GM12892 (cell line): ENCODE measurements around the gene ZBTB20.

Experiments
- DNase-seq: peaks from one replicate; pipeline ENCODE4 v3.0.0; 2011; ENCODE audit not compliant: insufficient read length
- FAIRE-seq: peaks from 2 replicates; lab custom pipeline; 2011; peaks lifted over from hg19 to GRCh38; lab: Jason Lieb, UNC
- POLR2A ChIP-seq: IDR thresholded peaks from 2 replicates; pipeline ENCODE4 v1.6.1; 2011; ENCODE audit warnings: low read depth, low read length, control low read depth
- POLR2AphosphoS5 ChIP-seq: IDR thresholded peaks from 2 replicates; pipeline ENCODE4 v1.6.1; 2011; ENCODE audit warnings: low read depth, low read length, control low read depth
- TAF1 ChIP-seq: IDR thresholded peaks from 2 replicates; pipeline ENCODE4 v1.6.1; 2011; ENCODE audit warnings: low read depth, mild to moderate bottlenecking, control low read depth, low read length, borderline replicate concordance

Gene ZBTB20

DNA sequence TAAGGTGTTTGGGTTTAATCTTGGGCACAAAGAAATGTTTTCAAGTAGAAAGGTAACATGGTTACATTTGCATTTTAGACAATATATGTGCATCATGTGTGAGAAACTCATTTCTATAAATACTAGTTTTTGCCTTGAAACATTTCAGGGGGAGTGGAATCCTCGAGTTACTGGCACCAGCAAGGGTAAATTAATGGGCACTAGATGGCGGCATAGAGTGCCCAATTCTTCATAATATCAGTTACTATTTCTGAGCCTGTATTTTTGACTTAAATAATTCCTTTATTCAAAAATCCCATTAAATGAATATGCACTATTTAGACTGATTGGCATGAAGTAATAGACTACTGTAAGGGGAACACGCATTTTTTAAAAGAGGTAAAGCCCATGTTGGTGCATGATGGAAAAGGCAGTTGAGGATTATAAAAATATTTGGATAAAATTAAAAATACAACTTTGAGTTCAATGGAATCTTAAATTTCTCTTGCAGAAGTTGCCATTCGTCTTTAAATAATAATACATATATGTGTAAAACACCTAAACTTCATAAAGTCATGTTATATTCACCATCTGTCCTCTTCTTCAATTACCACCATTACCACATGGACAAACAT lies 106.3 kb downstream of the ZBTB20 start:
- no peak for DNase-seq
- FAIRE-seq = peak; percentile 64
- no peak for TF ChIP-seq TAF1
- no peak for TF ChIP-seq POLR2AphosphoS5
- TF ChIP-seq POLR2A = no peak

DNA sequence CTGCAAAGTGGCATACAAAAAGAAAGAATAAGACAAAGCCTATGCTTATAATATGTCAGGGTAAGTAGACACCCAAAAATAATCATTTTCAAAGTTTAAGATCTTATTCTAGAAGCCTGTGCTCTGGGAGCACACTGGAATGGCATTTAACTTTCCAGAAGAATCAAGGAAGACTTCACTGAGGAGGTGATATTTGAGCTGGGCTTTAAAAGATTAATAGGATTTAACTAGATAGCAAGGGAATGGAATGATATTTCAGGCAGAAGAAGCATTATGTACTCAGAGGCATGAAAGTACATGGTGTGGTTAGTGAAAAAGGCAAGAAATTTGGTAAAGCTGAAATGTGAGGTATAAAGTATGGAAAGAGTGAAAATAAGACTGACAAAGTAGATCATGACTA lies 106.8 kb downstream of the ZBTB20 start:
- TF ChIP-seq POLR2AphosphoS5 = no peak
- no peak for TF ChIP-seq POLR2A
- TF ChIP-seq TAF1 = no peak
- FAIRE-seq (no peak), DNase-seq (no peak)

GRCh38 chr3:115038817-115039216 lies 108.3 kb downstream of the ZBTB20 start:
- FAIRE-seq (no peak), DNase-seq (no peak)
- no peak for TF ChIP-seq POLR2AphosphoS5
- no peak for TF ChIP-seq TAF1
- no peak for TF ChIP-seq POLR2A

DNA sequence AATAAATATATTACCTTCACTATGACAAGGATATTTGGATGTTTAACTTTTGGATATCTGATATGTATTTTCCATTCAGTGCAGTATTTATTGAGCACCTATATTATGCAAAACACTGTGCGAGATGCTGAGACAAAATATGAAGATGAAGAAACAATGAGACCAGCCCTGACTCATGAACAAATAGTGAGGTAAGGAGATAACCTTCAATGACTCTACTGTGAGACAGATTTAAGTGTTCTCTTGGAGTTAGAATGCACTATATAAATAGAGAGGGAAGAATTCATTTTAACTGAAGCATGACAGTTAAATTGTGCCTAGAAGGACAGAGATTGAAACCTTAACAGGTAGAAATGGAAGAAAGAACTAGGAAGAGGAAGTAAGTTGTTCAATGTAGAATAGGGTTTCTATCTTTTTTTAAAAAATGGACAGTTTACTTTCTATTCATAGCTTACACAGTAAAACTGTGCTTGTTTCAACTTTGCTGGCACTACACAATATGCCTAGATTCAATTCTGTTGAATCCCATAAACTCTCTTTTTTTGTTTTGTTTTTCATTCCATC lies 124.2 kb downstream of the ZBTB20 start:
- no peak for DNase-seq
- FAIRE-seq = no peak
- TF ChIP-seq TAF1 = no peak
- TF ChIP-seq POLR2A = no peak
- TF ChIP-seq POLR2AphosphoS5 = no peak

GRCh38 chr3:115022199-115022598 lies 124.9 kb downstream of the ZBTB20 start:
- no peak for TF ChIP-seq POLR2A
- no peak for TF ChIP-seq TAF1
- no peak for TF ChIP-seq POLR2AphosphoS5
- no peak for FAIRE-seq
- DNase-seq = no peak

GRCh38 chr3:115021061-115021460 lies 126.0 kb downstream of the ZBTB20 start:
- FAIRE-seq (no peak), DNase-seq (no peak)
- no peak for TF ChIP-seq POLR2A
- TF ChIP-seq TAF1 = no peak
- no peak for TF ChIP-seq POLR2AphosphoS5

DNA sequence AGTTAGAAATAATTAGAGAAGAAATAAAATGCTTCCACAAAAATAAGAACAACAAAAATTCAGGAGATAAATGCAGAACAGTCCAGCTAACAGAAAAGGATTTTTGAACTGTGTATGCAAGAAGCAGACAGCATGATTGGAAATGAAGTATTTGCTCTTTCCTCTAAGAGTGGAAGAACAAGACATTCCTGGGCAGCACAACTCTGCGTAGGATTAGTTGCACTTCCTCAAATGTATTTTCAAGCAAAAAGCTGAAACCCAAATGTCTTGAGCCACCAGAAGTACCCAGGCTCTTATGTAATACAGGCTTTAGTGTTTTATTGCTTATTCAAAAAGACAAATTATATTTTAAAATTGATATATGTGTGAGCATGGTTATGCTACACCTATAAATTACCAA lies 127.2 kb downstream of the ZBTB20 start:
- FAIRE-seq (no peak), DNase-seq (no peak)

GRCh38 chr3:115018694-115019093 lies 128.4 kb downstream of the ZBTB20 start:
- DNase-seq = no peak
- TF ChIP-seq POLR2A (no peak), POLR2AphosphoS5 (no peak), TAF1 (no peak)
- FAIRE-seq = no peak

More for the DNA sequence above, 127.2 kb downstream of the ZBTB20 start:
- no peak for TF ChIP-seq TAF1
- no peak for TF ChIP-seq POLR2AphosphoS5

DNA sequence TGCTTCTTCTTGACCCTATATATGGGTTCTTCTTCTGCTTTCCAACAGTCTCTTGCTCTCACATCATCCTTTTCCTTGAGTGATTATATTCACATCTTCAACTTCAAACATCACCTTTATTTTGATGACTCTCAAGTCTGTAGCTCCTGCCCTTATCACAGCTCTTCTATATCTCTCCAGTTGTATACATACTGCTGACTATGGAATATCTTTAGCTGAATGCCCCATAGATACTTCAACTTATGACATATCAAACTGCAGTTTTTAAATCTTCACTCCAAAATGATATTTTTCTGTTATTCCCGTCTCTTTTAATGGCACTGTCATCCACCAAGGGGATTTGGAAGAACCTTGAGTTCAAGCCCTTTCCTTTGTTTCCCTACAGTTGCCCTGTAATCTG lies 139.1 kb downstream of the ZBTB20 start:
- FAIRE-seq (no peak), DNase-seq (no peak)
- TF ChIP-seq POLR2A = no peak
- no peak for TF ChIP-seq TAF1
- TF ChIP-seq POLR2AphosphoS5 = no peak

DNA sequence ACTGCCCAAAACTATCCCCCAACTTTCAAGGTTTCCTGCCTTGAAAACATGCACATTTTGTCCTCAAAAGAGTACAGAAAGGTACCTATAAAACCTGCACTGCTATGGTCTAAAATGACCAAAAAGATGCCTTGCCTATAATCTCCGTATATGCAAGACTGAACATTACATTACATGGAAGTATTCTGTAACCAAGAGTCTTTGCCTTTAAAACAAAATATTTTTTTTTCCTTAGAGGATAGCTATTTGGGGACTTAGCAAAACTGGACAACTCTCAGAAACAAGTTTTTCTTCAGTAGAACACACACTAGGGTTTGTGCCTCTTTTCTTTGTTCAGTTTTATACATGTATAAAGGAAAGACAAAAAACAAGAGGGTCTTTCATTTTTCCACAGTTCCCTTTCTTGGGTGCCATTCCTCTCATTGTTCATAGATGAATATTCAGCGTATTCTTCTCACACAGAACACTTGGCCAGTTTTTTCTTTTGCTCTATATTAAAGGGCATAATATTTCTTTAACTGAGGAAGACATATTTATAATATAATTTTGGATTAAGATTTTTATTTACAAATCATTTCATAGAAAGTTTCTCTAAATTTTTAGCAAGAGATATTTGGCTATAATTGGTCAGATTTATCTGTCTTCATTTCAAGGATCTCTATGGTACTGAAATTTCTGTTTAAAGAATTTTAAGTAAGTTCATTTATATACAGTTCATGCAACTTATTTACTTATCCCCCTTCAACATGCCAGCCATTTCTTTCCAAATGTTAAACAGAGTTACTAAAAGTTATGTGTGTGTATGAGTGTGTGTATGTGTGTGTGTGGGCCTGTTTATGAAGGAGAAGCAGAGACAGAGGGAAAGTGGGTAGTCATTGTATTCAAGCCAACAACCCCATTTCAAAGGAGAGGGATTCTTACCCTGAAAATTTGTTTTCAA lies 142.6 kb downstream of the ZBTB20 start:
- FAIRE-seq (no peak), DNase-seq (no peak)
- TF ChIP-seq TAF1 = no peak
- TF ChIP-seq POLR2A = no peak
- TF ChIP-seq POLR2AphosphoS5 = no peak

DNA sequence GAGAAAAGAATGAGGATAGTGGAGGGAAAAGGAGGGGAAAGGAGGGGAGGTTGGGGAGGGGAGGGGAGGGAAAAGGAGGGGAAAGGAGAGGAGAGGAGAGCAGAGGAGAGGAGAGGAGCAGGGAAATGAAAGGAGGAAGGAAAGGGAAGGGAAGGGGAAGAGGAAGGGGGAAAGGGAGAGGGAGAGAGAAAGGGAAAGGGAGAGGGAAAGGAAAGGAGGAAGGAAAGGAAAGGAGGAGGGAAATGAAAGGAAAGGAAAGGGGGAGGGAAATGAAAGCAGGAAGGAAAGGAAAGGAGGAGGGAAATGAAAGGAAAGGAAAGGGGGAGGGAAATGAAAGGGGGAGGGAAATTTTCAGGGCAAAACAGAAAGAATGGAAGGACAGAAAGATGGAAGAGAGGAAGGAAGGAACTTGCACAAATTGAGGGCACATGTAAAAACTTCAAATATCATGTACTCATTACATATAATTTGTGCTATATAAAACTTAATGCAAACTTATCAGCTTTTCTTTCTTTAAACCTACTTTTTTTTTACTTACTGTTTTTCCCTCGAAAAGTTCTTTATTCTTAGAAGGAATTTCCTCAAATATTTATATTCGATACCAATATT lies 148.0 kb downstream of the ZBTB20 start:
- no peak for TF ChIP-seq POLR2A
- no peak for TF ChIP-seq TAF1
- TF ChIP-seq POLR2AphosphoS5 = no peak
- FAIRE-seq = no peak

More for the DNA sequence above, 148.0 kb downstream of the ZBTB20 start:
- no peak for DNase-seq
